ENCODE results near the gene IL1RL2.

Gene IL1RL2

GRCh38 chr2:102177814-102178478, 8.9 kb upstream of the IL1RL2 start:
- no peak for TF ChIP-seq POLR2A (IDR thresholded peaks at IDR 0.05; ENCODE audit: low read length)
- no peak for DNase-seq

- no peak for DNase-seq
- no peak for TF ChIP-seq POLR2A (IDR thresholded peaks at IDR 0.05; ENCODE audit: low read length)
- no peak for TF ChIP-seq GATA1 (IDR thresholded peaks at IDR 0.05; ENCODE audit: low read depth, low read length)
Observed at GRCh38 chr2:102179061-102179460, 7.8 kb upstream of the IL1RL2 start.

GRCh38 chr2:102179788-102180686, 6.8 kb upstream of the IL1RL2 start:
- TF ChIP-seq GATA1 (IDR thresholded peaks at IDR 0.05; ENCODE audit: low read depth, low read length), result no peak
- no peak for TF ChIP-seq POLR2A (IDR thresholded peaks at IDR 0.05; ENCODE audit: low read length)
- DNase-seq, result no peak

GRCh38 chr2:102180687-102180999, 6.2 kb upstream of the IL1RL2 start:
- no peak for TF ChIP-seq GATA1 (IDR thresholded peaks at IDR 0.05; ENCODE audit: low read depth, low read length)
- TF ChIP-seq POLR2A (IDR thresholded peaks at IDR 0.05; ENCODE audit: low read length), result no peak

GRCh38 chr2:102181376-102181775, 5.4 kb upstream of the IL1RL2 start:
- TF ChIP-seq POLR2A (IDR thresholded peaks at IDR 0.05; ENCODE audit: low read length) (no peak), GATA1 (IDR thresholded peaks at IDR 0.05; ENCODE audit: low read depth, low read length) (no peak)
- no peak for DNase-seq

More at GRCh38 chr2:102180687-102180999, 6.2 kb upstream of the IL1RL2 start:
- no peak for DNase-seq

- no peak for DNase-seq
- TF ChIP-seq POLR2A (IDR thresholded peaks at IDR 0.05; ENCODE audit: low read length) (no peak), GATA1 (IDR thresholded peaks at IDR 0.05; ENCODE audit: low read depth, low read length) (no peak)
Observed at GRCh38 chr2:102181919-102182635, 4.7 kb upstream of the IL1RL2 start.

GRCh38 chr2:102184018-102184417, 2.8 kb upstream of the IL1RL2 start:
- DNase-seq, result no peak
- TF ChIP-seq POLR2A (IDR thresholded peaks at IDR 0.05; ENCODE audit: low read length) (no peak), GATA1 (IDR thresholded peaks at IDR 0.05; ENCODE audit: low read depth, low read length) (no peak)

GRCh38 chr2:102184568-102184967, 2.3 kb upstream of the IL1RL2 start:
- TF ChIP-seq GATA1 (IDR thresholded peaks at IDR 0.05; ENCODE audit: low read depth, low read length), result no peak
- TF ChIP-seq POLR2A (IDR thresholded peaks at IDR 0.05; ENCODE audit: low read length), result no peak
- no peak for DNase-seq

- no peak for DNase-seq
- TF ChIP-seq GATA1 (IDR thresholded peaks at IDR 0.05; ENCODE audit: low read depth, low read length), result no peak
- TF ChIP-seq POLR2A (IDR thresholded peaks at IDR 0.05; ENCODE audit: low read length), result no peak
Observed at GRCh38 chr2:102185347-102185746, 1.5 kb upstream of the IL1RL2 start.

- TF ChIP-seq POLR2A (IDR thresholded peaks at IDR 0.05; ENCODE audit: low read length) (no peak), GATA1 (IDR thresholded peaks at IDR 0.05; ENCODE audit: low read depth, low read length) (no peak)
- DNase-seq, result peak in 1 of 2 experiments; percentile 3
Observed at GRCh38 chr2:102187496-102188150, 800 bp downstream of the IL1RL2 start.

- DNase-seq, result no peak
Observed at GRCh38 chr2:102190430-102191107, 3.7 kb downstream of the IL1RL2 start.

GRCh38 chr2:102191501-102191900, 4.7 kb downstream of the IL1RL2 start:
- TF ChIP-seq GATA1 (IDR thresholded peaks at IDR 0.05; ENCODE audit: low read depth, low read length), result no peak
- TF ChIP-seq POLR2A (IDR thresholded peaks at IDR 0.05; ENCODE audit: low read length), result no peak
- DNase-seq, result no peak

More at GRCh38 chr2:102190430-102191107, 3.7 kb downstream of the IL1RL2 start:
- TF ChIP-seq GATA1 (IDR thresholded peaks at IDR 0.05; ENCODE audit: low read depth, low read length), result no peak
- TF ChIP-seq POLR2A (IDR thresholded peaks at IDR 0.05; ENCODE audit: low read length), result no peak

GRCh38 chr2:102193074-102193473, 6.3 kb downstream of the IL1RL2 start:
- no peak for DNase-seq
- TF ChIP-seq POLR2A (IDR thresholded peaks at IDR 0.05; ENCODE audit: low read length), result no peak
- no peak for TF ChIP-seq GATA1 (IDR thresholded peaks at IDR 0.05; ENCODE audit: low read depth, low read length)
